WTC11 (cell line): Measurements from ENCODE around the gene RIPOR3.

Experiments used
- TF ChIP-seq, protein P1 (sequence below): fragments of 200-600 bp; IDR thresholded peaks from 2 replicates; pipeline ENCODE4 v1.8.0; 2022; ENCODE audit warnings: antibody characterized with exemption
- TF ChIP-seq, protein P2 (sequence below): sonication (generic); formaldehyde crosslinking; IDR thresholded peaks from 2 replicates; pipeline ENCODE4 v1.8.0; 2023; ENCODE audit warnings: missing genetic modification reagents

DNA sequence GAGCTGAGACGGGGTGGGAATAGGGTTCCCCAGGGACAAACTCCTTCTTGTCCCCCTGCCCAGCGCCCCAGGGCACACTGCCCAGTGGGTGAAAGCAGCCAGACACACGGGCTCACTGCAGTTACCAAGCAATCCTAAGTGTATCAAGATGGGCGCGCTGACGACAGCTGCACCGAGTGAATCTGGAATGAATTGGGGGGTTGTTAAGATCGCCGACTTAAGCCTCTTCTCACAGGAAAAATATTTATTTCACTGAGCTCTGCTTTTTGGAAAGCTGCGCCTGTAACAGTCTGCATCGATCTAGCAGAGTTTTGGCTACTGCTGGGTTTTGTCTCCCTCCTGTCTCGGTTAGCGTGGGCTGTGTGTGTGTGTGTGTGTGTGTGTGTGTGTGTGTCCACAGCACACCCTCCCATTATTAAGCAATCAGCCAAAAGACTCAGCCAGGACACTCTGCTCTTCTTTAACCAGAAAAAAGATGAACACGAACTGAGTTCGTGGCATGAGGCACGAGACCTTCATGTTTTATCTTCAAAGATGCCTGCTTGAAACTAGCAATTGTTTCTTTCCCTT, 35.9 kb downstream of the RIPOR3 start:
- TF ChIP-seq, protein P1, sequence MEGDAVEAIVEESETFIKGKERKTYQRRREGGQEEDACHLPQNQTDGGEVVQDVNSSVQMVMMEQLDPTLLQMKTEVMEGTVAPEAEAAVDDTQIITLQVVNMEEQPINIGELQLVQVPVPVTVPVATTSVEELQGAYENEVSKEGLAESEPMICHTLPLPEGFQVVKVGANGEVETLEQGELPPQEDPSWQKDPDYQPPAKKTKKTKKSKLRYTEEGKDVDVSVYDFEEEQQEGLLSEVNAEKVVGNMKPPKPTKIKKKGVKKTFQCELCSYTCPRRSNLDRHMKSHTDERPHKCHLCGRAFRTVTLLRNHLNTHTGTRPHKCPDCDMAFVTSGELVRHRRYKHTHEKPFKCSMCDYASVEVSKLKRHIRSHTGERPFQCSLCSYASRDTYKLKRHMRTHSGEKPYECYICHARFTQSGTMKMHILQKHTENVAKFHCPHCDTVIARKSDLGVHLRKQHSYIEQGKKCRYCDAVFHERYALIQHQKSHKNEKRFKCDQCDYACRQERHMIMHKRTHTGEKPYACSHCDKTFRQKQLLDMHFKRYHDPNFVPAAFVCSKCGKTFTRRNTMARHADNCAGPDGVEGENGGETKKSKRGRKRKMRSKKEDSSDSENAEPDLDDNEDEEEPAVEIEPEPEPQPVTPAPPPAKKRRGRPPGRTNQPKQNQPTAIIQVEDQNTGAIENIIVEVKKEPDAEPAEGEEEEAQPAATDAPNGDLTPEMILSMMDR = no peak
- TF ChIP-seq, protein P2, sequence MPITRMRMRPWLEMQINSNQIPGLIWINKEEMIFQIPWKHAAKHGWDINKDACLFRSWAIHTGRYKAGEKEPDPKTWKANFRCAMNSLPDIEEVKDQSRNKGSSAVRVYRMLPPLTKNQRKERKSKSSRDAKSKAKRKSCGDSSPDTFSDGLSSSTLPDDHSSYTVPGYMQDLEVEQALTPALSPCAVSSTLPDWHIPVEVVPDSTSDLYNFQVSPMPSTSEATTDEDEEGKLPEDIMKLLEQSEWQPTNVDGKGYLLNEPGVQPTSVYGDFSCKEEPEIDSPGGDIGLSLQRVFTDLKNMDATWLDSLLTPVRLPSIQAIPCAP (CRISPR knock-in tag) = no peak
